ENCODE data around the gene FABP6.

DNA sequence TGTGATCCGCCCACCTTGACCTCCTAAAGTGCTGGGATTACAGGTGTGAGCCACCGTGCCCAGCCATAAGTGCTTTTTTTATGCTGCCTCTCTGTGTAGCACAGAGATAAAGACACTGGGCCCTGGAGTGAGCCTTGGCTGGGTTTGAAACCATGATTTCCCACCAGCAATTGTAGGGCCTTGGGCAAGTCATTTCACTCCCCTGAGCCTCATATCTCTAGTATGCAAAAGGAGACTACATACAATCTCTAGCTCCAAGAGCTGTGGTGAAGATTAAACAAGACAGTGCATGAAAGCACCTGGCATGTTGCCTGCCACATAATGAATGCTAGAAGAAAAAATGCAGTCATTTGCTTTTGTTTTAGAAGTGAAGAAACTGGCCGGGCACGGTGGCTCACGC is 3.9 kb downstream of the FABP6 start:
- TF ChIP-seq, protein P1, sequence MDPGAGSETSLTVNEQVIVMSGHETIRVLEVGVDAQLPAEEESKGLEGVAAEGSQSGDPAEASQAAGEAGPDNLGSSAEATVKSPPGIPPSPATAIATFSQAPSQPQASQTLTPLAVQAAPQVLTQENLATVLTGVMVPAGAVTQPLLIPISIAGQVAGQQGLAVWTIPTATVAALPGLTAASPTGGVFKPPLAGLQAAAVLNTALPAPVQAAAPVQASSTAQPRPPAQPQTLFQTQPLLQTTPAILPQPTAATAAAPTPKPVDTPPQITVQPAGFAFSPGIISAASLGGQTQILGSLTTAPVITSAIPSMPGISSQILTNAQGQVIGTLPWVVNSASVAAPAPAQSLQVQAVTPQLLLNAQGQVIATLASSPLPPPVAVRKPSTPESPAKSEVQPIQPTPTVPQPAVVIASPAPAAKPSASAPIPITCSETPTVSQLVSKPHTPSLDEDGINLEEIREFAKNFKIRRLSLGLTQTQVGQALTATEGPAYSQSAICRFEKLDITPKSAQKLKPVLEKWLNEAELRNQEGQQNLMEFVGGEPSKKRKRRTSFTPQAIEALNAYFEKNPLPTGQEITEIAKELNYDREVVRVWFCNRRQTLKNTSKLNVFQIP (CRISPR knock-in tag; IDR thresholded peaks at IDR 0.05; ENCODE audit: borderline replicate concordance, low read depth), result no peak
- TF ChIP-seq, protein P2, sequence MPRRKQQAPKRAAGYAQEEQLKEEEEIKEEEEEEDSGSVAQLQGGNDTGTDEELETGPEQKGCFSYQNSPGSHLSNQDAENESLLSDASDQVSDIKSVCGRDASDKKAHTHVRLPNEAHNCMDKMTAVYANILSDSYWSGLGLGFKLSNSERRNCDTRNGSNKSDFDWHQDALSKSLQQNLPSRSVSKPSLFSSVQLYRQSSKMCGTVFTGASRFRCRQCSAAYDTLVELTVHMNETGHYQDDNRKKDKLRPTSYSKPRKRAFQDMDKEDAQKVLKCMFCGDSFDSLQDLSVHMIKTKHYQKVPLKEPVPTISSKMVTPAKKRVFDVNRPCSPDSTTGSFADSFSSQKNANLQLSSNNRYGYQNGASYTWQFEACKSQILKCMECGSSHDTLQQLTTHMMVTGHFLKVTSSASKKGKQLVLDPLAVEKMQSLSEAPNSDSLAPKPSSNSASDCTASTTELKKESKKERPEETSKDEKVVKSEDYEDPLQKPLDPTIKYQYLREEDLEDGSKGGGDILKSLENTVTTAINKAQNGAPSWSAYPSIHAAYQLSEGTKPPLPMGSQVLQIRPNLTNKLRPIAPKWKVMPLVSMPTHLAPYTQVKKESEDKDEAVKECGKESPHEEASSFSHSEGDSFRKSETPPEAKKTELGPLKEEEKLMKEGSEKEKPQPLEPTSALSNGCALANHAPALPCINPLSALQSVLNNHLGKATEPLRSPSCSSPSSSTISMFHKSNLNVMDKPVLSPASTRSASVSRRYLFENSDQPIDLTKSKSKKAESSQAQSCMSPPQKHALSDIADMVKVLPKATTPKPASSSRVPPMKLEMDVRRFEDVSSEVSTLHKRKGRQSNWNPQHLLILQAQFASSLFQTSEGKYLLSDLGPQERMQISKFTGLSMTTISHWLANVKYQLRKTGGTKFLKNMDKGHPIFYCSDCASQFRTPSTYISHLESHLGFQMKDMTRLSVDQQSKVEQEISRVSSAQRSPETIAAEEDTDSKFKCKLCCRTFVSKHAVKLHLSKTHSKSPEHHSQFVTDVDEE (CRISPR knock-in tag; IDR thresholded peaks at IDR 0.05), result no peak
- TF ChIP-seq, protein P3, sequence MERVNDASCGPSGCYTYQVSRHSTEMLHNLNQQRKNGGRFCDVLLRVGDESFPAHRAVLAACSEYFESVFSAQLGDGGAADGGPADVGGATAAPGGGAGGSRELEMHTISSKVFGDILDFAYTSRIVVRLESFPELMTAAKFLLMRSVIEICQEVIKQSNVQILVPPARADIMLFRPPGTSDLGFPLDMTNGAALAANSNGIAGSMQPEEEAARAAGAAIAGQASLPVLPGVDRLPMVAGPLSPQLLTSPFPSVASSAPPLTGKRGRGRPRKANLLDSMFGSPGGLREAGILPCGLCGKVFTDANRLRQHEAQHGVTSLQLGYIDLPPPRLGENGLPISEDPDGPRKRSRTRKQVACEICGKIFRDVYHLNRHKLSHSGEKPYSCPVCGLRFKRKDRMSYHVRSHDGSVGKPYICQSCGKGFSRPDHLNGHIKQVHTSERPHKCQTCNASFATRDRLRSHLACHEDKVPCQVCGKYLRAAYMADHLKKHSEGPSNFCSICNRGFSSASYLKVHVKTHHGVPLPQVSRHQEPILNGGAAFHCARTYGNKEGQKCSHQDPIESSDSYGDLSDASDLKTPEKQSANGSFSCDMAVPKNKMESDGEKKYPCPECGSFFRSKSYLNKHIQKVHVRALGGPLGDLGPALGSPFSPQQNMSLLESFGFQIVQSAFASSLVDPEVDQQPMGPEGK (CRISPR knock-in tag; IDR thresholded peaks at IDR 0.05; ENCODE audit: borderline replicate concordance), result no peak

Measured in SK-N-SH treated with all-trans-retinoic acid at 6 μM for 48 hours (cell line).